Fibroblast of the aortic adventitia (primary cell): Measurements from ENCODE around the gene PRDM5. TPM values are rescaled to one million over a fixed set of nuclear protein-coding genes. Genes with fewer than 3 reads are reported as not detected.

ENCODE experiments used
- DNase-seq: peaks from one replicate; pipeline ENCODE4 v3.0.0-alpha.2; 2010; ENCODE audit warnings: low read depth
- H3K4me3 ChIP-seq: 2 replicates; pipeline ENCODE4 v1.5.1; 2011; ENCODE audit warnings: low read depth, mild to moderate bottlenecking, control low read depth, low read length, moderate library complexity
- total RNA-seq: library from RNA; depleted of rRNA; stranded (reverse); fragments of >200 nt; gene quantifications from 2 replicates; pipeline ENCODE4 v1.2.3, GENCODE V29; 2012; ENCODE audit warnings: low replicate concordance
- TF ChIP-seq, protein P1 (sequence below): IDR thresholded peaks from 2 replicates; pipeline ENCODE4 v1.5.1; 2011; ENCODE audit warnings: mild to moderate bottlenecking, low read length, control low read depth, inconsistent platforms; ENCODE audit not compliant: insufficient read depth

Gene PRDM5
- total RNA-seq, 1 donor = 25.8 TPM

DNA sequence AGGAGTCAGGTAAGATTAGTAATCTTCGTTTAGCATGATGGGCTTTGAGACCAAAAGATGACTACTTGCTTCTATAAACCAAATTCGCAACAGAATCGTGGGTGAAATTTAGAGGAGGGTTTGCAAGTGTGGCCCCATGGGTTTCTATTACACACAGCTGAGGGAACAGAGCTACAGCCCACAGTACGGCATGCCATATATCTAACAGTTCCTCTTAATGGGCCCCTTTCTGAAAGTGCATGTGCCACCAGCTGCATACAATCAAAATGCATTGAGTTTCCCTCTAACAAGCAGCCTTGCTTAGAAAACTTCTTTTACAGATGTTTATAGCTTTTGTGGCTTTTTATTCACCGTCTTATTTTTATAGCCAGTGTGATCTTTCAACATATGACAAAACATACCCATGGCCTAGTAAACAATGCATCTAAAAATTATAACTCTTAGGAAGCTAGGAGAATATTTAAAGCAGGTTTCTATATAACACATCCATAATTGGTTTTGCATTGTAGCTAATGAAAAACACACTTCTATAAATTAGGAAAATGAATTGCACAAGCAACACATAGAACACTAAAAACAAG lies 202.1 kb downstream of the PRDM5 start:
- TF ChIP-seq, protein P1, sequence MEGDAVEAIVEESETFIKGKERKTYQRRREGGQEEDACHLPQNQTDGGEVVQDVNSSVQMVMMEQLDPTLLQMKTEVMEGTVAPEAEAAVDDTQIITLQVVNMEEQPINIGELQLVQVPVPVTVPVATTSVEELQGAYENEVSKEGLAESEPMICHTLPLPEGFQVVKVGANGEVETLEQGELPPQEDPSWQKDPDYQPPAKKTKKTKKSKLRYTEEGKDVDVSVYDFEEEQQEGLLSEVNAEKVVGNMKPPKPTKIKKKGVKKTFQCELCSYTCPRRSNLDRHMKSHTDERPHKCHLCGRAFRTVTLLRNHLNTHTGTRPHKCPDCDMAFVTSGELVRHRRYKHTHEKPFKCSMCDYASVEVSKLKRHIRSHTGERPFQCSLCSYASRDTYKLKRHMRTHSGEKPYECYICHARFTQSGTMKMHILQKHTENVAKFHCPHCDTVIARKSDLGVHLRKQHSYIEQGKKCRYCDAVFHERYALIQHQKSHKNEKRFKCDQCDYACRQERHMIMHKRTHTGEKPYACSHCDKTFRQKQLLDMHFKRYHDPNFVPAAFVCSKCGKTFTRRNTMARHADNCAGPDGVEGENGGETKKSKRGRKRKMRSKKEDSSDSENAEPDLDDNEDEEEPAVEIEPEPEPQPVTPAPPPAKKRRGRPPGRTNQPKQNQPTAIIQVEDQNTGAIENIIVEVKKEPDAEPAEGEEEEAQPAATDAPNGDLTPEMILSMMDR = no peak

DNA sequence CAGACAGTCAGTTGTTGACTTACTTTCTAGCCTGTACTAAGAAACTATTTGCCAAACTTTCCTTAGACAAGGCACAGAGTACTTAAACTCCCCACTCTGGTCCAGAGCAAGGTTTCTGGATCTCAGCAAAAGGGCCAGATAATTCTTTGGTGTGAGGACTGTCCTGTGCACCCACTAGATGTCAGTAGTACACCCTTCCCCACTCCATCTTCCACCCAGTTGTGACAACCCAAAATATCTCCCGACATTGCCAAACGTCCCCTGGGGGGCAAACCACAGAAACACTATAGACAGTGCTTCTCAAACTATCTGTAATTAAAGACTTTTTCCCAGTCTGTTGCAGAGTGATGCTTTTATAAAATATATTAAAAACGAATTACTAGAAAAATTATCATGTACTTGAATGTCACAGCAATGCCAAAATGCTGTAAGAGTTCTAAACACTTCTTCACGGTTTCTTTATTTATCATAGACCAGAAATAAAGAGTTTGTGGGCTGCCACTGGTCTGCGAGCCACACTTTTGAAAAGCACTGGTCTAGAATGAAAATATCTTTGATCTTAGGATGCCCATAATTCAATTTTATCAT lies 203.5 kb downstream of the PRDM5 start:
- peak; percentile 65 for DNase-seq
- H3K4me3 ChIP-seq = no peak overlapping the region
- TF ChIP-seq, protein P1 = peak; percentile 85

More for the DNA sequence above, 202.1 kb downstream of the PRDM5 start:
- no peak overlapping the region for H3K4me3 ChIP-seq
- no peak for DNase-seq

DNA sequence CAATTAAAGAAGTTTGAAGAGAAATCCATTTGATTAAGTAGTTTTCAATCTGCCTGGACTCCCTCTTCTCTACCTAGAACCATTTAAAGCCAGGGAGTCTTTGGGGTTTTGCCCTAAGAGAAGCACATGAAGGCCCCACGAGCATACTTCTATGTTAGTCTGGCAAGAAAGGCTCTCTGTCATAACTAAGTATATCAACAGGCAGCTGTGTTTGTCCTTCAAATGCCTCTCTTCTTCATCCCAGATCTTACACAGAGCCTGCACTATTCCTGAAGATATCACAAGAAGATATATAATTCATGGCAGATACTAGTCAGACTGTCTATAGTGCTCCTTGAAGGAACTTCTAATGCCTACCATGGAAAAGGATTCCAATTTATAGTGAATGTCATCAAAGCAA lies 206.2 kb downstream of the PRDM5 start:
- TF ChIP-seq, protein P1 = no peak
- no peak for DNase-seq
- no peak overlapping the region for H3K4me3 ChIP-seq

DNA sequence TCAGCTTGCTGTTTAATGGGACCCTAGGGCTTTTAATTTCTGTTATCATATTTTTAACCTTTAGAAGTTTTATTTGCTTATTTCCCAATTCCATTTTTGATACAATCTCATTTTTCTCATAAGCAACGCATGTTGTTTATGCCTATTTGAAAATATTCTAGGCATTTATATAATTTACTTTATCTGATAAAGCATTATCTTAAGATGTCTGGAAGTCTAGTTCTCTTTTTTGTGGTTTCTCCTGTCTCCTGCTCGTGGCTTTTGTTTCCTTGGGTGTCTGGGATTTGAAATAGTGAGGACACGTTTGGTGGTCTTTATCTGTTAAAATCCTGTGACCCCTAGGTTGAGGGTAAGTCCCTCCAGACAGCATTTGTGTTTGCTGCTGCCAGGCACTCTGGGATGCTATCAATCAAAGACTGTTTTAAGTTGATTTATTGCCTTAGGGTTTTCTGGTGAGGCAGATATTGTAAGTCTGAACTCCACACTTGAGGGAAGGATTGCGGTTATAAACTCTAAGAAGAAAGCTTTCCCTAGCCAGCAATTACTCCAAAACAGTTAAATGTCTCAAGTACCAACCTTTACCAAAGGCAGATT lies 208.0 kb downstream of the PRDM5 start:
- TF ChIP-seq, protein P1 = no peak
- no peak overlapping the region for H3K4me3 ChIP-seq
- DNase-seq = no peak

DNA sequence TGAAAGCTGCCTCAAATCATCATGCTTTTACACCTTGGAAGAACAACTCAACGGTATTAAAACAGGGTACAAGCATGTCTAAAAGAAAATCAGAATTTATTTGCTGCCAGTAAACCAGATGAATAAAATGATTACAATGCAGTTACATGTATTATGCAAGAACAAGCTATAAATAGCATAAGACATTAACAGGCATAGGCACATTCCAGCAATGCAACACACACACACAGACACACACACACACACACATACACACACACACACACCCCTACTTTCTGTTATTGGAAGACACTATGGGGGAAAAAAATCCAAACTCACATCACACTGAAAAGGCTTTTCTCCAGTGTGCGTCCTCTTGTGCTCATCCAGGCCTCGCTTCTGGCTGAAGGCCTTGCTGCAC lies 212.5 kb downstream of the PRDM5 start:
- peak; percentile 79 for DNase-seq
- TF ChIP-seq, protein P1 = no peak
- no peak overlapping the region for H3K4me3 ChIP-seq

DNA sequence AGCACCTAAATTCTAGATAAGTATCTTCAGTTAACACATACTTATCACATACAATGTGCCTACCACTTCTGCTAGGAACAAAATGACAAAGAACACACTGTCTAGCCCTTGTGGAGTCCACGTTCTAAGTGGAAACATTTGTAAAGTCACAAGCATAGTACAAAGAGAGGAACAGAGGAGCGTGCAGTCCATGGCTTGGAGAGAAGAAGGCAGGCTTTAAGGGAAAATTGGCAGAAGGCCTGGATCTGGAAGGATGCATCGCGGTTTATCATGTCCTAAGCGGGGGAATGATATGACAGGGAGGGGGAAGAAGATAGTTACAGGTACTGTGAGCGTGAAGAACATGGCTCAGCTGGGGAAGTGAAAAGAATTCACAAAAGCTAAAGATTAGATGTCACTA lies 218.0 kb downstream of the PRDM5 start:
- TF ChIP-seq, protein P1 = no peak

More for the DNA sequence above, 218.0 kb downstream of the PRDM5 start:
- DNase-seq = no peak
- H3K4me3 ChIP-seq = no peak overlapping the region
